Middle frontal gyrus (tissue), 1 donor: ENCODE data around the gene GET3.
"Not testable (repeated sequence)": the region's sequence is repeated elsewhere in the genome, so short reads cannot be mapped to it uniquely, and the experiment has no call there.

Experiments used
- DNase-seq: peaks from one replicate; pipeline ENCODE4 v3.0.0-alpha.2; 2015; ENCODE audit warnings: low spot score; ENCODE audit errors: extremely low spot score

The GET3 gene

GRCh38 chr19:12715929-12716328 is 21.4 kb upstream of the GET3 start:
- no peak for DNase-seq

- DNase-seq, result no peak
Observed at GRCh38 chr19:12720296-12720695, 17.0 kb upstream of the GET3 start.

- no peak for DNase-seq
Observed at GRCh38 chr19:12720851-12721655, 16.2 kb upstream of the GET3 start.

GRCh38 chr19:12721656-12722565 is 15.4 kb upstream of the GET3 start:
- no peak for DNase-seq

GRCh38 chr19:12722566-12723380 is 14.5 kb upstream of the GET3 start:
- DNase-seq, result peak; percentile 98

GRCh38 chr19:12723381-12723640 is 14.0 kb upstream of the GET3 start:
- DNase-seq, result no peak

- DNase-seq, result no peak
Observed at GRCh38 chr19:12723641-12724426, 13.5 kb upstream of the GET3 start, which contains the start of gene TNPO2. TNPO2 (minus strand) TSS chr19:12723932; CDS start chr19:12720977, 2,955 bp downstream.

- not testable (repeated sequence) for DNase-seq
Observed at GRCh38 chr19:12725612-12726011, 11.7 kb upstream of the GET3 start.

- no peak for DNase-seq
Observed at GRCh38 chr19:12726988-12727316, 10.3 kb upstream of the GET3 start.

GRCh38 chr19:12727745-12728433 is 9.4 kb upstream of the GET3 start:
- DNase-seq, result no peak

GRCh38 chr19:12730064-12730463 is 7.2 kb upstream of the GET3 start:
- DNase-seq, result no peak

- DNase-seq, result no peak
Observed at GRCh38 chr19:12731337-12731736, 6.0 kb upstream of the GET3 start.

GRCh38 chr19:12733369-12734214 is 3.7 kb upstream of the GET3 start:
- DNase-seq, result no peak

- no peak for DNase-seq
Observed at GRCh38 chr19:12737835-12738351, 596 bp downstream of the GET3 start.

- no peak for DNase-seq
Observed at GRCh38 chr19:12745166-12745897, 8.0 kb downstream of the GET3 start.

GRCh38 chr19:12748489-12748888 is 11.2 kb downstream of the GET3 start:
- DNase-seq, result no peak

- no peak for DNase-seq
Observed at GRCh38 chr19:12749938-12750521, 12.7 kb downstream of the GET3 start.

GRCh38 chr19:12750851-12751250 is 13.6 kb downstream of the GET3 start:
- DNase-seq, result no peak
